A549 (cell line): ENCODE results near the gene UNC5B. TPM values are rescaled to one million over a fixed set of nuclear protein-coding genes. Genes with fewer than 3 reads are reported as not detected.

ENCODE experiments used
- ATAC-seq, 2 experiments: fragments of 200-7000 bp in 1 of 2; fragments of >200 bp in 1 of 2; cut with Nextera tagmentation in 1 of 2; cut with Tn5 transposase in 1 of 2; 3 replicates each; pipeline versions ENCODE4 v1.8.0 to v1.9.1; 2018 to 2020; ENCODE audit warnings: mild to moderate bottlenecking in 1 of 2, moderate library complexity in 1 of 2
- CTCF ChIA-PET: fragments of 300-600 bp; sonication (Branson Sonifier 250); formaldehyde crosslinking; extraction: SDS; loops from one replicate; lab custom pipeline; 2021; ENCODE audit warnings: antibody characterized with exemption, inconsistent platforms; lab: Yijun Ruan, JAX
- POLR2A ChIA-PET: fragments of 350-600 bp; formaldehyde crosslinking; extraction: SDS; loops from one replicate; lab custom pipeline; 2021; ENCODE audit warnings: antibody characterized with exemption, inconsistent platforms; lab: Yijun Ruan, JAX
- DNase-seq, 2 experiments: peaks; one replicate each; pipeline versions ENCODE4 v3.0.0 to v3.0.0-alpha.2; 2011 to 2016; ENCODE audit warnings: low read depth in 1 of 2, low spot score in 1 of 2
- FAIRE-seq: peaks from 2 replicates; lab custom pipeline; 2011; peaks lifted over from hg19 to GRCh38; lab: Jason Lieb, UNC
- H3K27ac ChIP-seq, 2 experiments: fragments of >200 bp; sonication (Bioruptor Twin); formaldehyde crosslinking; 3 replicates each; pipeline ENCODE4 v1.5.1; 2016 to 2017
- H3K4me1 ChIP-seq: fragments of >200 bp; sonication (Bioruptor Twin); formaldehyde crosslinking; 3 replicates; pipeline ENCODE4 v1.6.1; 2016
- H3K4me2 ChIP-seq: fragments of >200 bp; sonication (Bioruptor Twin); formaldehyde crosslinking; 3 replicates; pipeline ENCODE4 v1.6.1; 2016
- H3K4me3 ChIP-seq: fragments of >200 bp; sonication (Bioruptor Twin); formaldehyde crosslinking; 3 replicates; pipeline ENCODE4 v1.5.1; 2016
- H3K9me3 ChIP-seq: fragments of >200 bp; sonication (Bioruptor Twin); formaldehyde crosslinking; 3 replicates; pipeline ENCODE4 v1.6.1; 2016
- BHLHE40 ChIP-seq: IDR thresholded peaks from 2 replicates; pipeline ENCODE4 v1.6.1; 2012; ENCODE audit warnings: low read depth, low read length, inconsistent platforms
- CBX2 ChIP-seq: fragments of 200-600 bp; sonication (generic); IDR thresholded peaks from 2 replicates; pipeline ENCODE4 v1.6.1; 2016; ENCODE audit warnings: low read depth, mild to moderate bottlenecking, borderline replicate concordance
- CHD2 ChIP-seq: fragments of 150-350 bp; IDR thresholded peaks from 2 replicates; pipeline ENCODE4 v1.6.1; 2014; ENCODE audit warnings: low read length; ENCODE audit not compliant: partially characterized antibody
- CHD4 ChIP-seq: fragments of 200-600 bp; sonication (generic); IDR thresholded peaks from 2 replicates; pipeline ENCODE4 v1.6.1; 2016; ENCODE audit warnings: antibody characterized with exemption, mild to moderate bottlenecking, borderline replicate concordance
- EP300 ChIP-seq, 2 experiments: fragments of >200 bp; sonication (Bioruptor Twin); formaldehyde crosslinking; IDR thresholded peaks; 2 replicates in 1 of 2; 3 replicates in 1 of 2; pipeline ENCODE4 v1.6.1; 2016 to 2017
- FOSB ChIP-seq: fragments of 250-450 bp; sonication (Bioruptor Pico); IDR thresholded peaks from 2 replicates; pipeline ENCODE4 v1.5.0; 2020; ENCODE audit warnings: mild to moderate bottlenecking, moderate library complexity
- FOSL2 ChIP-seq, 2 experiments: fragments of 450-650 bp in 1 of 2; fragments of >200 bp in 1 of 2; sonication (Bioruptor Twin) in 1 of 2; formaldehyde crosslinking; IDR thresholded peaks; 2 replicates each; pipeline versions ENCODE4 v1.5.0 to v1.6.1; 2016 to 2020; ENCODE audit warnings: mild to moderate bottlenecking in 1 of 2, moderate library complexity in 1 of 2
- HDAC2 ChIP-seq: fragments of 200-600 bp; sonication (generic); IDR thresholded peaks from 2 replicates; pipeline ENCODE4 v1.6.1; 2016
- HOXB13 ChIP-seq: fragments of 250-450 bp; sonication (Bioruptor Pico); IDR thresholded peaks from 2 replicates; pipeline ENCODE4 v1.5.0; 2020; ENCODE audit warnings: low read depth, mild to moderate bottlenecking, moderate library complexity
- KDM1A ChIP-seq: fragments of 200-600 bp; sonication (generic); IDR thresholded peaks from 2 replicates; pipeline ENCODE4 v1.6.1; 2016; ENCODE audit warnings: low read depth, mild to moderate bottlenecking
- KDM5A ChIP-seq: fragments of 200-600 bp; sonication (generic); IDR thresholded peaks from 2 replicates; pipeline ENCODE4 v1.6.1; 2016; ENCODE audit warnings: antibody characterized with exemption, mild to moderate bottlenecking
- MAFK ChIP-seq: fragments of 450-650 bp; IDR thresholded peaks from 2 replicates; pipeline ENCODE4 v1.6.1; 2014; ENCODE audit not compliant: partially characterized antibody
- NFE2L2 ChIP-seq: fragments of 150-350 bp; conservative IDR thresholded peaks from 2 replicates; pipeline ENCODE4 v1.6.1; 2014; ENCODE audit warnings: low read length
- NPAS2 ChIP-seq: fragments of 250-450 bp; sonication (Bioruptor Pico); IDR thresholded peaks from 2 replicates; pipeline ENCODE4 v1.8.0; 2022; ENCODE audit warnings: mild to moderate bottlenecking, moderate library complexity, borderline replicate concordance
- NR3C1 ChIP-seq: fragments of >200 bp; sonication (Bioruptor Twin); formaldehyde crosslinking; IDR thresholded peaks from 3 replicates; pipeline ENCODE4 v1.6.1; 2017
- PHF8 ChIP-seq: fragments of 200-600 bp; sonication (generic); IDR thresholded peaks from 2 replicates; pipeline ENCODE4 v1.6.1; 2016; ENCODE audit warnings: low read depth, mild to moderate bottlenecking, antibody characterized with exemption, moderate library complexity, borderline replicate concordance
- RCOR1 ChIP-seq: fragments of 150-350 bp; IDR thresholded peaks from 2 replicates; pipeline ENCODE4 v1.6.1; 2014; ENCODE audit warnings: antibody characterized with exemption, low read length, low read depth
- SREBF2 ChIP-seq: fragments of 450-650 bp; IDR thresholded peaks from 2 replicates; pipeline ENCODE4 v1.6.1; 2014; ENCODE audit warnings: mild to moderate bottlenecking, moderate library complexity
- TP53 ChIP-seq: fragments of 250-450 bp; sonication (Bioruptor Pico); IDR thresholded peaks from 2 replicates; pipeline ENCODE4 v1.5.0; 2021; ENCODE audit warnings: mild to moderate bottlenecking, moderate library complexity
- ZC3H11A ChIP-seq: fragments of 450-650 bp; IDR thresholded peaks from 2 replicates; pipeline ENCODE4 v1.6.1; 2014; ENCODE audit warnings: antibody characterized with exemption, mild to moderate bottlenecking
- ZNF302 ChIP-seq: fragments of 250-450 bp; sonication (Bioruptor Pico); IDR thresholded peaks from 2 replicates; pipeline ENCODE4 v1.9.0; 2021; ENCODE audit warnings: inconsistent platforms, mild to moderate bottlenecking, moderate library complexity
- WGBS: methylation state at CpG from one replicate; pipeline ENCODE4 v1.1.6; 2017; ENCODE audit errors: missing lambda C conversion rate; 5-methylcytosine and 5-hydroxymethylcytosine counted together
- polyA plus RNA-seq, 4 experiments: library from polyadenylated mRNA; depleted of rRNA in 3 of 4; stranded (reverse); fragments of >200 nt; fragmentation: RNase III in 1 of 4; extraction: RNeasy Plus Mini Kit Qiagen cat#74134 plus additional on column Dnase treatment in 1 of 4; gene quantifications; 2 replicates in 3 of 4; 3 replicates in 1 of 4; pipeline ENCODE4 v1.2.3, GENCODE V29; 2011 to 2017
- TF ChIP-seq, protein P1 (sequence below): fragments of >200 bp; sonication (Bioruptor Twin); formaldehyde crosslinking; IDR thresholded peaks from 2 replicates; pipeline ENCODE4 v1.6.1; 2016
- TF ChIP-seq, protein P2 (sequence below): fragments of 250-450 bp; sonication (Bioruptor Pico); IDR thresholded peaks from 2 replicates; pipeline ENCODE4 v1.5.0; 2020; ENCODE audit warnings: low read depth, mild to moderate bottlenecking, moderate library complexity
- TF ChIP-seq, protein P3 (sequence below): fragments of >200 bp; sonication (Bioruptor Twin); formaldehyde crosslinking; IDR thresholded peaks from 3 replicates; pipeline ENCODE4 v1.5.1; 2016
- TF ChIP-seq, protein P4 (sequence below): fragments of 200-600 bp; sonication (generic); IDR thresholded peaks from 2 replicates; pipeline ENCODE4 v1.6.1; 2016; ENCODE audit warnings: antibody characterized with exemption, mild to moderate bottlenecking, moderate library complexity
- TF ChIP-seq, protein P5 (sequence below): IDR thresholded peaks from 2 replicates; pipeline ENCODE4 v1.6.1; 2012; ENCODE audit warnings: low read depth, borderline replicate concordance
- TF ChIP-seq, protein P6 (sequence below): fragments of 250-450 bp; sonication (Bioruptor Pico); IDR thresholded peaks from 2 replicates; pipeline ENCODE4 v1.5.0; 2021; ENCODE audit warnings: mild to moderate bottlenecking, moderate library complexity, borderline replicate concordance
- TF ChIP-seq, protein P7 (sequence below): fragments of >200 bp; sonication (Bioruptor Twin); formaldehyde crosslinking; IDR thresholded peaks from 3 replicates; pipeline ENCODE4 v1.6.1; 2016

Gene UNC5B
- polyA plus RNA-seq, 2 of the 4 experiments (the other 2 are of a cell fraction): 0.14 to 1.0 TPM

DNA sequence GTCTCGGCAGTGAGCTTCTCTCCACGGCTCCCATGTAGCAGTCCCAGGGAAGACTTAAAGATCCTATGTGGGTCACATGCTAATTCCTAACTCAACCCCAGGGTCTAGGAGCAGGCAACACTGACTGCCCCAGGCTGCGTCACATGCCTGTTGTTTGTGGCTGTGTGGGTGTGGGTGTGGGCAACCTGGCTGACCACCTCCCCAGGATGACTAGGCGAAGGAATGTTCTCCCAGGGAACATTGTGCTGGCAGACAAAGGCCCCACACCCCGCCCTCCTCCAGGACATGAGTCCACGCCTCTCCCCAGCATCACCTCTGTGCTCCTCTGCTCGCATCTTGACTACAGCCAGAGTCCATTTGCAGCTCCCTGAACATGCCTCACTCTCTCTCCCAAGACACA is 137.0 kb downstream of the UNC5B start:
- no peak overlapping the region; the same call in 2 of the 3 replicates for H3K4me2 ChIP-seq
- H3K9me3 ChIP-seq: no peaks in the 10 kb centered on the region
- peak in 1 of 2 experiments; percentile 22; a peak in 1 of 6 replicates for ATAC-seq
- FAIRE-seq: no peak
- ChIA-PET CTCF (interaction anchor here (1.0 to 4.7 kb wide), 8 partner anchors 11 to 47 kb away, joined by 3 to 26 read pairs (median 4); partner anchors contain the start of gene CDH23), POLR2A (no interaction called here)
- no peak overlapping the region for H3K4me3 ChIP-seq
- peak in 1 of 2 experiments; percentile 20 for DNase-seq
- 95% methylated on average over 7 of the region's 7 CpGs for WGBS
- TF ChIP-seq ZC3H11A: no peak
- TF ChIP-seq SREBF2: no peak
- TF ChIP-seq KDM1A: no peak
- TF ChIP-seq NR3C1: no peak
- no peak for TF ChIP-seq CHD4
- no peak for TF ChIP-seq PHF8
- TF ChIP-seq CBX2: no peak
- TF ChIP-seq TP53: no peak
- TF ChIP-seq HOXB13 (CRISPR knock-in tag): no peak
- TF ChIP-seq, protein P1, sequence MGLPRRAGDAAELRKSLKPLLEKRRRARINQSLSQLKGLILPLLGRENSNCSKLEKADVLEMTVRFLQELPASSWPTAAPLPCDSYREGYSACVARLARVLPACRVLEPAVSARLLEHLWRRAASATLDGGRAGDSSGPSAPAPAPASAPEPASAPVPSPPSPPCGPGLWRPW: no peak
- TF ChIP-seq HDAC2: no peak
- no peak for TF ChIP-seq FOSB
- TF ChIP-seq, protein P2, sequence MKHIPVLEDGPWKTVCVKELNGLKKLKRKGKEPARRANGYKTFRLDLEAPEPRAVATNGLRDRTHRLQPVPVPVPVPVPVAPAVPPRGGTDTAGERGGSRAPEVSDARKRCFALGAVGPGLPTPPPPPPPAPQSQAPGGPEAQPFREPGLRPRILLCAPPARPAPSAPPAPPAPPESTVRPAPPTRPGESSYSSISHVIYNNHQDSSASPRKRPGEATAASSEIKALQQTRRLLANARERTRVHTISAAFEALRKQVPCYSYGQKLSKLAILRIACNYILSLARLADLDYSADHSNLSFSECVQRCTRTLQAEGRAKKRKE (CRISPR knock-in tag): no peak
- no peak for TF ChIP-seq EP300 (IDR thresholded peaks at IDR 0.05)
- H3K4me1 ChIP-seq: peaks cover 35% of the 10 kb centered on the region
- H3K27ac ChIP-seq: peak overlapping the region; percentile 19 to 60; a peak in 2 of 6 replicates

DNA sequence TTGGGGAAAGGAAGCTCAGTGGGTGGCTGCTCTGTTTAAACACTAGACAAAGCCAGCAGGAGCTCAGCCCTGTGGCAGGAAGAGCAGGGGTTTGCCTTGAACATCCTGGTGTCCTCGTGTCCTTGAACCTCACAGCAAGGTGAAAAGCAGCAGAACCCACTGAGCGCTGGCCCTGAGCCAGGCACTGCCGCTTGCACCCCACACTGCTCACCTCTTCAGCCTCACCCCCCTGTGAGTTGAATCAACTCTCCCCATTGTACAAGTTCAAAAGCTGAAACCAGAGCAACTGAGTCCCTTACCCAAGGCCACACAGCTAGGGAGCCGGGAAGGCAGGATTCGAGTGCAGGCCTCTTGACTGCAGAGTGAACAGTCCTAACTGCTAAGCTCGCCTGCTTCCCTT is 138.7 kb downstream of the UNC5B start:
- POLR2A ChIA-PET: no interaction called here
- no peak for TF ChIP-seq MAFK
- no peak for TF ChIP-seq KDM5A
- no peak for TF ChIP-seq ZNF302 (CRISPR knock-in tag)
- TF ChIP-seq FOSL2 (IDR thresholded peaks at IDR 0.05): no peak
- TF ChIP-seq FOSL2 (CRISPR knock-in tag; IDR thresholded peaks at IDR 0.05): no peak
- TF ChIP-seq, protein P3, sequence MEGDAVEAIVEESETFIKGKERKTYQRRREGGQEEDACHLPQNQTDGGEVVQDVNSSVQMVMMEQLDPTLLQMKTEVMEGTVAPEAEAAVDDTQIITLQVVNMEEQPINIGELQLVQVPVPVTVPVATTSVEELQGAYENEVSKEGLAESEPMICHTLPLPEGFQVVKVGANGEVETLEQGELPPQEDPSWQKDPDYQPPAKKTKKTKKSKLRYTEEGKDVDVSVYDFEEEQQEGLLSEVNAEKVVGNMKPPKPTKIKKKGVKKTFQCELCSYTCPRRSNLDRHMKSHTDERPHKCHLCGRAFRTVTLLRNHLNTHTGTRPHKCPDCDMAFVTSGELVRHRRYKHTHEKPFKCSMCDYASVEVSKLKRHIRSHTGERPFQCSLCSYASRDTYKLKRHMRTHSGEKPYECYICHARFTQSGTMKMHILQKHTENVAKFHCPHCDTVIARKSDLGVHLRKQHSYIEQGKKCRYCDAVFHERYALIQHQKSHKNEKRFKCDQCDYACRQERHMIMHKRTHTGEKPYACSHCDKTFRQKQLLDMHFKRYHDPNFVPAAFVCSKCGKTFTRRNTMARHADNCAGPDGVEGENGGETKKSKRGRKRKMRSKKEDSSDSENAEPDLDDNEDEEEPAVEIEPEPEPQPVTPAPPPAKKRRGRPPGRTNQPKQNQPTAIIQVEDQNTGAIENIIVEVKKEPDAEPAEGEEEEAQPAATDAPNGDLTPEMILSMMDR: no peak
- TF ChIP-seq, protein P4, sequence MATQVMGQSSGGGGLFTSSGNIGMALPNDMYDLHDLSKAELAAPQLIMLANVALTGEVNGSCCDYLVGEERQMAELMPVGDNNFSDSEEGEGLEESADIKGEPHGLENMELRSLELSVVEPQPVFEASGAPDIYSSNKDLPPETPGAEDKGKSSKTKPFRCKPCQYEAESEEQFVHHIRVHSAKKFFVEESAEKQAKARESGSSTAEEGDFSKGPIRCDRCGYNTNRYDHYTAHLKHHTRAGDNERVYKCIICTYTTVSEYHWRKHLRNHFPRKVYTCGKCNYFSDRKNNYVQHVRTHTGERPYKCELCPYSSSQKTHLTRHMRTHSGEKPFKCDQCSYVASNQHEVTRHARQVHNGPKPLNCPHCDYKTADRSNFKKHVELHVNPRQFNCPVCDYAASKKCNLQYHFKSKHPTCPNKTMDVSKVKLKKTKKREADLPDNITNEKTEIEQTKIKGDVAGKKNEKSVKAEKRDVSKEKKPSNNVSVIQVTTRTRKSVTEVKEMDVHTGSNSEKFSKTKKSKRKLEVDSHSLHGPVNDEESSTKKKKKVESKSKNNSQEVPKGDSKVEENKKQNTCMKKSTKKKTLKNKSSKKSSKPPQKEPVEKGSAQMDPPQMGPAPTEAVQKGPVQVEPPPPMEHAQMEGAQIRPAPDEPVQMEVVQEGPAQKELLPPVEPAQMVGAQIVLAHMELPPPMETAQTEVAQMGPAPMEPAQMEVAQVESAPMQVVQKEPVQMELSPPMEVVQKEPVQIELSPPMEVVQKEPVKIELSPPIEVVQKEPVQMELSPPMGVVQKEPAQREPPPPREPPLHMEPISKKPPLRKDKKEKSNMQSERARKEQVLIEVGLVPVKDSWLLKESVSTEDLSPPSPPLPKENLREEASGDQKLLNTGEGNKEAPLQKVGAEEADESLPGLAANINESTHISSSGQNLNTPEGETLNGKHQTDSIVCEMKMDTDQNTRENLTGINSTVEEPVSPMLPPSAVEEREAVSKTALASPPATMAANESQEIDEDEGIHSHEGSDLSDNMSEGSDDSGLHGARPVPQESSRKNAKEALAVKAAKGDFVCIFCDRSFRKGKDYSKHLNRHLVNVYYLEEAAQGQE: no peak
- TF ChIP-seq, protein P5, sequence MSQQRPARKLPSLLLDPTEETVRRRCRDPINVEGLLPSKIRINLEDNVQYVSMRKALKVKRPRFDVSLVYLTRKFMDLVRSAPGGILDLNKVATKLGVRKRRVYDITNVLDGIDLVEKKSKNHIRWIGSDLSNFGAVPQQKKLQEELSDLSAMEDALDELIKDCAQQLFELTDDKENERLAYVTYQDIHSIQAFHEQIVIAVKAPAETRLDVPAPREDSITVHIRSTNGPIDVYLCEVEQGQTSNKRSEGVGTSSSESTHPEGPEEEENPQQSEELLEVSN: no peak
- no peak for TF ChIP-seq CHD2
- TF ChIP-seq, protein P6, sequence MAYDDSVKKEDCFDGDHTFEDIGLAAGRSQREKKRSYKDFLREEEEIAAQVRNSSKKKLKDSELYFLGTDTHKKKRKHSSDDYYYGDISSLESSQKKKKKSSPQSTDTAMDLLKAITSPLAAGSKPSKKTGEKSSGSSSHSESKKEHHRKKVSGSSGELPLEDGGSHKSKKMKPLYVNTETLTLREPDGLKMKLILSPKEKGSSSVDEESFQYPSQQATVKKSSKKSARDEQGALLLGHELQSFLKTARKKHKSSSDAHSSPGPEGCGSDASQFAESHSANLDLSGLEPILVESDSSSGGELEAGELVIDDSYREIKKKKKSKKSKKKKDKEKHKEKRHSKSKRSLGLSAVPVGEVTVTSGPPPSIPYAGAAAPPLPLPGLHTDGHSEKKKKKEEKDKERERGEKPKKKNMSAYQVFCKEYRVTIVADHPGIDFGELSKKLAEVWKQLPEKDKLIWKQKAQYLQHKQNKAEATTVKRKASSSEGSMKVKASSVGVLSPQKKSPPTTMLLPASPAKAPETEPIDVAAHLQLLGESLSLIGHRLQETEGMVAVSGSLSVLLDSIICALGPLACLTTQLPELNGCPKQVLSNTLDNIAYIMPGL (CRISPR knock-in tag): no peak
- TF ChIP-seq NFE2L2: no peak
- TF ChIP-seq BHLHE40: no peak
- TF ChIP-seq NPAS2 (CRISPR knock-in tag): no peak
- TF ChIP-seq, protein P7, sequence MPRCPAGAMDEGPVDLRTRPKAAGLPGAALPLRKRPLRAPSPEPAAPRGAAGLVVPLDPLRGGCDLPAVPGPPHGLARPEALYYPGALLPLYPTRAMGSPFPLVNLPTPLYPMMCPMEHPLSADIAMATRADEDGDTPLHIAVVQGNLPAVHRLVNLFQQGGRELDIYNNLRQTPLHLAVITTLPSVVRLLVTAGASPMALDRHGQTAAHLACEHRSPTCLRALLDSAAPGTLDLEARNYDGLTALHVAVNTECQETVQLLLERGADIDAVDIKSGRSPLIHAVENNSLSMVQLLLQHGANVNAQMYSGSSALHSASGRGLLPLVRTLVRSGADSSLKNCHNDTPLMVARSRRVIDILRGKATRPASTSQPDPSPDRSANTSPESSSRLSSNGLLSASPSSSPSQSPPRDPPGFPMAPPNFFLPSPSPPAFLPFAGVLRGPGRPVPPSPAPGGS: no peak
- TF ChIP-seq RCOR1: no peak

More for the DNA sequence above, 138.7 kb downstream of the UNC5B start:
- 85% methylated on average over 4 of the region's 6 CpGs for WGBS
- FAIRE-seq (no peak), DNase-seq (no peak), ATAC-seq (no peak)
- CTCF ChIA-PET: interaction anchor here (0.7 to 4.7 kb wide), 10 partner anchors 12 to 272 kb away, joined by 3 to 26 read pairs (median 5); partner anchors contain the start of gene SLC29A3
- no peak overlapping the region for H3K4me2 ChIP-seq
- no peak overlapping the region for H3K4me3 ChIP-seq
- no peak overlapping the region for H3K27ac ChIP-seq
- H3K9me3 ChIP-seq: no peaks in the 10 kb centered on the region
- H3K4me1 ChIP-seq: peaks cover 30% of the 10 kb centered on the region
